GF-D8 (cell line): ENCODE data around the gene NUDT3.
"Not testable (repeated sequence)": the region's sequence is repeated elsewhere in the genome, so short reads cannot be mapped to it uniquely, and the experiment has no call there.

Experiments
- DNase-seq: peaks from one replicate; lab custom pipeline; 2025; lab: John Stamatoyannopoulos, UW

Gene NUDT3

GRCh38 chr6:34252395-34252794 is 140.1 kb downstream of the NUDT3 start:
- not testable (repeated sequence) for DNase-seq

- DNase-seq = no peak
Observed at GRCh38 chr6:34249469-34250261, 142.8 kb downstream of the NUDT3 start.

GRCh38 chr6:34248727-34249468 is 143.6 kb downstream of the NUDT3 start, which contains the start of gene SMIM29:
Gene SMIM29, minus strand, starts transcription at chr6:34249006. Its CDS starts 1,215 bp downstream, at chr6:34247791.
- peak; percentile 77 for DNase-seq

GRCh38 chr6:34248198-34248726 is 144.2 kb downstream of the NUDT3 start:
- no peak for DNase-seq

GRCh38 chr6:34247481-34248197 is 144.8 kb downstream of the NUDT3 start:
- DNase-seq = no peak

GRCh38 chr6:34246563-34247391 is 145.7 kb downstream of the NUDT3 start:
- peak; percentile 12 for DNase-seq

GRCh38 chr6:34246249-34246562 is 146.3 kb downstream of the NUDT3 start:
- DNase-seq = no peak

GRCh38 chr6:34245761-34246140 is 146.7 kb downstream of the NUDT3 start:
- DNase-seq = not testable (repeated sequence)

- DNase-seq = not testable (repeated sequence)
Observed at GRCh38 chr6:34245032-34245760, 147.3 kb downstream of the NUDT3 start.

- DNase-seq = no peak
Observed at GRCh38 chr6:34243901-34244884, 148.3 kb downstream of the NUDT3 start.

- no peak for DNase-seq
Observed at GRCh38 chr6:34243131-34243771, 149.2 kb downstream of the NUDT3 start.

GRCh38 chr6:34242252-34243130 is 150.0 kb downstream of the NUDT3 start:
- DNase-seq = no peak

- DNase-seq = no peak
Observed at GRCh38 chr6:34241351-34242215, 150.9 kb downstream of the NUDT3 start.

GRCh38 chr6:34240329-34241248 is 151.9 kb downstream of the NUDT3 start:
- no peak for DNase-seq

GRCh38 chr6:34239893-34240292 is 152.6 kb downstream of the NUDT3 start:
- DNase-seq = no peak

- DNase-seq = no peak
Observed at GRCh38 chr6:34239500-34239825, 153.0 kb downstream of the NUDT3 start.
